ENCODE measurements around the gene VSTM5.

- TF ChIP-seq EP300 (IDR thresholded peaks at IDR 0.05) (no peak), POLR2A (IDR thresholded peaks at IDR 0.05) (no peak), CTCF (IDR thresholded peaks at IDR 0.05) (peak in 5 of 7 experiments; percentile 31 to 71 (median 61)), POLR2AphosphoS5 (IDR thresholded peaks at IDR 0.05) (no peak)
These were observed 44.9 kb upstream of the VSTM5 start for GRCh38 chr11:93895106-93895862.

Measured in stomach (tissue), 4 donors.